ENCODE data around the gene AADAC. TPM values are rescaled to one million over a fixed set of nuclear protein-coding genes. Genes with fewer than 3 reads are reported as not detected.

AADAC gene
- polyA plus RNA-seq, 1 of the 3 experiments (the other 2 are of a cell fraction) = 1.2 TPM

Other genes starting within 250 kb of the AADAC start
- gene AADACL2, start 80.2 kb upstream of the AADAC start, polyA plus RNA-seq (2012; rRNA removed) = not detected in 2 replicates
- gene SUCNR1, start 59.5 kb downstream of the AADAC start, polyA plus RNA-seq (2012; rRNA removed) = 1.5 and 2.9 TPM in 2 replicates

All from SK-N-SH (cell line).